Fibroblast of mammary gland (primary cell): ENCODE data around the gene MAP2K1.

Experiments used
- DNase-seq: peaks from one replicate; pipeline ENCODE4 v3.0.0-alpha.2; 2010; ENCODE audit warnings: low read depth
- H3K4me3 ChIP-seq: 2 replicates; pipeline ENCODE4 v1.5.1; 2011; ENCODE audit warnings: low read depth, mild to moderate bottlenecking, low read length, moderate library complexity; ENCODE audit not compliant: control insufficient read depth
- TF ChIP-seq, protein P1 (sequence below): conservative IDR thresholded peaks from 2 replicates; pipeline ENCODE4 v1.5.1; 2011; ENCODE audit warnings: low read depth, low read length, inconsistent platforms; ENCODE audit not compliant: control insufficient read depth, insufficient read depth

MAP2K1 gene

DNA sequence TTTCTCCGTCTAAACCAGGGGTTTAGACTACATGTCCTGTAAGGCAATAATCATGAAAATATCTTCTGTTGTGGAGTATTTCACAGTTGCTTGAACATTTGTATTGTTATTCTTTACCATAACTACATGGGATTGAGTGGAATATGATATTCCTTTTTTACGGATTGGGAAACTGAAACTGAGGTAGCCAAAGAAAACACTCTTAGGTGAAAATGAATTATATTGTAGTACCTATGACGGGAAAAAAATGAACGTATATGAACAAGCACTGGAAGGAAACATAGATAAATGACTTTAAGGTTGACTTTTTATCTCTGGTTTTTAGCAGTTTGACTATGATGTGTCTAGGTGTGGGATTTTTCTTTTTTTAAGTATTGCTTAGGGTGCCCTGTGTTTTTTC, 35.6 kb downstream of the MAP2K1 start:
- H3K4me3 ChIP-seq, result no peak overlapping the region
- TF ChIP-seq, protein P1, sequence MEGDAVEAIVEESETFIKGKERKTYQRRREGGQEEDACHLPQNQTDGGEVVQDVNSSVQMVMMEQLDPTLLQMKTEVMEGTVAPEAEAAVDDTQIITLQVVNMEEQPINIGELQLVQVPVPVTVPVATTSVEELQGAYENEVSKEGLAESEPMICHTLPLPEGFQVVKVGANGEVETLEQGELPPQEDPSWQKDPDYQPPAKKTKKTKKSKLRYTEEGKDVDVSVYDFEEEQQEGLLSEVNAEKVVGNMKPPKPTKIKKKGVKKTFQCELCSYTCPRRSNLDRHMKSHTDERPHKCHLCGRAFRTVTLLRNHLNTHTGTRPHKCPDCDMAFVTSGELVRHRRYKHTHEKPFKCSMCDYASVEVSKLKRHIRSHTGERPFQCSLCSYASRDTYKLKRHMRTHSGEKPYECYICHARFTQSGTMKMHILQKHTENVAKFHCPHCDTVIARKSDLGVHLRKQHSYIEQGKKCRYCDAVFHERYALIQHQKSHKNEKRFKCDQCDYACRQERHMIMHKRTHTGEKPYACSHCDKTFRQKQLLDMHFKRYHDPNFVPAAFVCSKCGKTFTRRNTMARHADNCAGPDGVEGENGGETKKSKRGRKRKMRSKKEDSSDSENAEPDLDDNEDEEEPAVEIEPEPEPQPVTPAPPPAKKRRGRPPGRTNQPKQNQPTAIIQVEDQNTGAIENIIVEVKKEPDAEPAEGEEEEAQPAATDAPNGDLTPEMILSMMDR, result no peak
- no peak for DNase-seq

DNA sequence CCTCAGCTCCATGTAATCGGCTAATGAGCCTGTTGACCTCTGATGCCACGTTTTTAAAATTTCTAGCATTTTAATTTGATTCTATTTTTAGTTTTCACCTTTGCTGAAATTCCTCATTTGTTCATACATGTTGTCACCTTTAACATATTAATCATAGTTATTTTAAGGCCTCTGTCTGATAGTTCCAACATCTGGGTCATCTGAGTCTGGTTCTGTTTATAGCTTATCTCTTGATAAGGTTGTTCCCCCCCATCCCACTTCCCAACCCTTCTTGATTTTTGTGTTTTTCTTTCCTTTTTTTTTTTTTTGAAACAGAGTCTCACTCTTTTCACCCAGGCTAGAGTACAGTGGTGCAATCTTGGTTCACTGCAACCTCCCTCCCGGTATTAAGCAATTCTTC, 36.4 kb downstream of the MAP2K1 start:
- TF ChIP-seq, protein P1, result no peak
- no peak for DNase-seq
- no peak overlapping the region for H3K4me3 ChIP-seq

DNA sequence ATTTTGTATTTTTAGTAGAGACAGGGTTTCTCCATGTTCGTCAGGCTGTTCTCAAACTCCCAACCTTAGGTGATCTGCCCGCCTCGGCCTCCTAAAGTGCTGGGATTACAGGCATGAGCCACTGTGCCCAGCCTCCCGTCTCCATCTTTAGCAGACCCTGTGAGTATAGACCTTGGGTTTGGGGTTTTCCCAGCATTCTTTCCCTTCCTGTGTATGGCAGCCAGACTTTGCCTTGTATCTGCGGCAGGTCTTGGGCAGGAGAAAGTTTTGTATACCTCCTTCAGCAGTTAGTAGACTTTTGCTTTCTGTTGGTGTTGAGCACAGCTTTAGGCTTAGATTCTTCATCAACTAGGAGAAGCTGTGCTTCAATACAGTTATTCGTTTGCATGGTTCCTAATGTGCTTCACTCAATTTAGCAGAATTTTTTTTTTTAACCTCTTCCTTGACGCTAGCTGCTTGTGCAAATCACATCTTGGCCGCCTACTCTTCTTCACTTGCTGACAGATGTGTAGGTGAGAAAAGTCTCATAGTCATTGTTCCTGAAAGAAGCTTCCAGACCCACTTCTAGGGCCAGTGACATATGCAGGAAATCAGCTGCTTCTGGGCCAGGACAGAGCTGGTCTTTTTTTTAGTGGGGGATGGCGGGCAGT, 38.4 kb downstream of the MAP2K1 start:
- H3K4me3 ChIP-seq, result no peak overlapping the region
- TF ChIP-seq, protein P1, result no peak
- DNase-seq, result no peak

DNA sequence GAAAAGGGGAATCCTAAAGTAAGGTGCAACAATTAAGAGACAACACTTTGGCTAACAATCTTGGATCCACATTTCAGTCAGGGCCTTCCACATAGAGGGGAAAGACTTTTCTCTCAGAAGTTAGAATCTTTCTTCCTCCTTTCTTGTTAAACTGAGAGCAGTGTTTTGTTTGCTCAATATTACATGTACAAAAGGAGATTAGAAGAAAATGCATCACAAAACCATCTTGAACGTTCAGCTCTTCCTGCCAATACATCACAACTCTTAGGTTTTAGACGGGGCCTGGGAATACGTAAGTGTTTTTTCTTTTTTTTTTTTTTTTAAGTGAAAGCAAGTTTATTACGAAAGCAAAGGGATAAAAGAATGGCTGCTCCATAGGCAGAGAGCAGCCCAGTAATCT, 39.1 kb downstream of the MAP2K1 start:
- H3K4me3 ChIP-seq, result no peak overlapping the region
- TF ChIP-seq, protein P1, result no peak
- no peak for DNase-seq

DNA sequence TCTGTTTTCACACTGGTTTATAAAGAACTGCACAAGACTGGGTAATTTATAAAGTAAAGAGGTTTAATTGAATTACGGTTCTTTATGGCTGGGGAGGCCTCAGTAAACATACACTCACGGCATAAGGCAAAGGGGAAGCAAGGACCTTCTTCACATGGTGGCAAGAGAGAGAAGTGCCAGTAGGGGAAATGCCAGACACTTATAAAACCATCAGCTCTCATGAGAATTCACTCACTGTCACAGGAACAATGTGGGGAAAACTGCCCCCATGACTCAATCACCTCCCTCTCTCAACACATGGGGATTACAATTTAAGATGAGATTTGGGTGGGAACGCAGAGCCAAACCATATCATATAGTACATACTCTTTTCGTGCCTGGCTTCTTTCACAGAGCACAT, 42.4 kb downstream of the MAP2K1 start:
- TF ChIP-seq, protein P1, result no peak
- no peak for DNase-seq
- H3K4me3 ChIP-seq, result no peak overlapping the region

DNA sequence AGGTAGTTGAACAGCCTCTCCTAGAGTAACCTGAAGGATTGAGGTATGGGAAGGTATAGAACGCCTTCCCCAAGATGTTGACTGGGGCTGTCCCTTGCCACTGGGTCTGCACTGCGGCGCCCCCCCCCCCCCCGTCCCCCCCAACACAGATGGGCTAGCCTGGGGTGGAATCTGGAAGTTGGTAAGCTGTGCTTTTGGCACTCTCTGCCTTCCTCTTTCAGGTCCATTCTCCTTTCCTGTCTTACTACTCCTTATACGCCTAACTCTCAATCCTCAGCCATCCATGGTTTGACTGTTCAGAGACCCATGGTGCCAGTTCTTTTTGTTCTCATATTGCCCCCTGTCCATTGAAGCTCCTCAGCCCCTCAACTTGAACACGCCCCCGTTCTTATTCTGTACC, 42.8 kb downstream of the MAP2K1 start:
- TF ChIP-seq, protein P1, result no peak
- DNase-seq, result no peak
- H3K4me3 ChIP-seq, result no peak overlapping the region
